ENCODE results near the gene PIH1D1. TPM values are rescaled to one million over a fixed set of nuclear protein-coding genes. Genes with fewer than 3 reads are reported as not detected.

Gene PIH1D1
- total RNA-seq, 1 donor from 2014 or later: 84.5 TPM

GRCh38 chr19:49440439-49441209 lies 11.0 kb downstream of the PIH1D1 start:
- Mint-ChIP-seq H3K36me3 (ENCODE audit: unreplicated experiment) (no peaks in the 10 kb centered on the region), H3K4me3 (ENCODE audit: unreplicated experiment) (peak overlapping the region; percentile 20), H3K9me3 (ENCODE audit: unreplicated experiment) (no peaks in the 10 kb centered on the region), H3K27me3 (ENCODE audit: unreplicated experiment) (peaks cover 68% of the 10 kb centered on the region), H3K4me1 (ENCODE audit: unreplicated experiment) (peaks cover 23% of the 10 kb centered on the region), H3K27ac (ENCODE audit: unreplicated experiment) (no peak overlapping the region)
- TF ChIP-seq CTCF (IDR thresholded peaks at IDR 0.05): no peak
- DNase-seq (ENCODE audit: extremely low spot score, unreplicated experiment): no peak

- H3K36me3 Mint-ChIP-seq (ENCODE audit: unreplicated experiment): no peaks in the 10 kb centered on the region
- no peak for TF ChIP-seq CTCF (IDR thresholded peaks at IDR 0.05)
- no peak for DNase-seq (ENCODE audit: extremely low spot score, unreplicated experiment)
- no peaks in the 10 kb centered on the region for H3K9me3 Mint-ChIP-seq (ENCODE audit: unreplicated experiment)
- peaks cover 23% of the 10 kb centered on the region for H3K4me1 Mint-ChIP-seq (ENCODE audit: unreplicated experiment)
- no peak overlapping the region for H3K4me3 Mint-ChIP-seq (ENCODE audit: unreplicated experiment)
- no peak overlapping the region for H3K27ac Mint-ChIP-seq (ENCODE audit: unreplicated experiment)
- peaks cover 76% of the 10 kb centered on the region for H3K27me3 Mint-ChIP-seq (ENCODE audit: unreplicated experiment)
Observed at GRCh38 chr19:49439836-49440235, 11.8 kb downstream of the PIH1D1 start.

- H3K27me3 Mint-ChIP-seq (ENCODE audit: unreplicated experiment): peaks cover 84% of the 10 kb centered on the region
- H3K4me1 Mint-ChIP-seq (ENCODE audit: unreplicated experiment): peaks cover 19% of the 10 kb centered on the region
- H3K36me3 Mint-ChIP-seq (ENCODE audit: unreplicated experiment): no peaks in the 10 kb centered on the region
- no peak overlapping the region for H3K27ac Mint-ChIP-seq (ENCODE audit: unreplicated experiment)
- H3K4me3 Mint-ChIP-seq (ENCODE audit: unreplicated experiment): no peak overlapping the region
- no peak for TF ChIP-seq CTCF (IDR thresholded peaks at IDR 0.05)
- DNase-seq (ENCODE audit: extremely low spot score, unreplicated experiment): no peak
- H3K9me3 Mint-ChIP-seq (ENCODE audit: unreplicated experiment): no peaks in the 10 kb centered on the region
Observed at GRCh38 chr19:49438261-49438660, 13.4 kb downstream of the PIH1D1 start.

GRCh38 chr19:49437231-49437630 lies 14.4 kb downstream of the PIH1D1 start:
- Mint-ChIP-seq H3K27me3 (ENCODE audit: unreplicated experiment) (peaks cover 83% of the 10 kb centered on the region), H3K36me3 (ENCODE audit: unreplicated experiment) (no peaks in the 10 kb centered on the region), H3K27ac (ENCODE audit: unreplicated experiment) (no peak overlapping the region), H3K9me3 (ENCODE audit: unreplicated experiment) (no peaks in the 10 kb centered on the region), H3K4me3 (ENCODE audit: unreplicated experiment) (no peak overlapping the region), H3K4me1 (ENCODE audit: unreplicated experiment) (peaks cover 14% of the 10 kb centered on the region)
- DNase-seq (ENCODE audit: extremely low spot score, unreplicated experiment): no peak
- TF ChIP-seq CTCF (IDR thresholded peaks at IDR 0.05): no peak

- TF ChIP-seq CTCF (IDR thresholded peaks at IDR 0.05): no peak
- Mint-ChIP-seq H3K36me3 (ENCODE audit: unreplicated experiment) (no peaks in the 10 kb centered on the region), H3K27ac (ENCODE audit: unreplicated experiment) (no peak overlapping the region), H3K27me3 (ENCODE audit: unreplicated experiment) (peaks cover 81% of the 10 kb centered on the region), H3K4me3 (ENCODE audit: unreplicated experiment) (no peak overlapping the region), H3K9me3 (ENCODE audit: unreplicated experiment) (no peaks in the 10 kb centered on the region), H3K4me1 (ENCODE audit: unreplicated experiment) (peaks cover 7% of the 10 kb centered on the region)
- no peak for DNase-seq (ENCODE audit: extremely low spot score, unreplicated experiment)
Observed at GRCh38 chr19:49436381-49437017, 15.1 kb downstream of the PIH1D1 start.
